Vagina (tissue), 2 donors: Measurements from ENCODE around the gene STX1A.

Source experiments
- CTCF ChIP-seq, 3 experiments: fragments of 450-650 bp in 2 of 3; fragments of 200-600 bp in 1 of 3; sonication (generic) in 1 of 3; IDR thresholded peaks; one replicate each; pipeline ENCODE4 v1.5.1; 2017 to 2019; ENCODE audit warnings: antibody characterized with exemption in 3 of 3, mild to moderate bottlenecking in 2 of 3, moderate library complexity in 2 of 3
- POLR2A ChIP-seq, 2 donors: fragments of 450-650 bp; IDR thresholded peaks; one replicate each; pipeline ENCODE4 v1.6.1; 2017; ENCODE audit warnings: antibody characterized with exemption in 2 of 2, mild to moderate bottlenecking in 2 of 2, moderate library complexity in 2 of 2
- POLR2AphosphoS5 ChIP-seq, 2 donors: sonication (generic); formaldehyde crosslinking; IDR thresholded peaks; one replicate each; pipeline ENCODE4 v1.9.0; 2017; ENCODE audit warnings: antibody characterized with exemption in 2 of 2, mild to moderate bottlenecking in 2 of 2, low read depth in 1 of 2; ENCODE audit not compliant: insufficient read depth in 1 of 2

- TF ChIP-seq CTCF (IDR thresholded peaks at IDR 0.05) (no peak), POLR2A (IDR thresholded peaks at IDR 0.05) (no peak), POLR2AphosphoS5 (IDR thresholded peaks at IDR 0.05; ENCODE audit: insufficient read depth in 1 of 2, low read depth in 1 of 2) (no peak)
Measured at GRCh38 chr7:73766556-73767229, 47.2 kb upstream of the STX1A start.
